DOHH2 (cell line): Measurements from ENCODE around the gene NINJ1.

Source experiments
- CTCF ChIP-seq: fragments of 200-600 bp; sonication (generic); IDR thresholded peaks from one replicate; pipeline ENCODE4 v1.5.1; 2014; ENCODE audit warnings: antibody characterized with exemption, mild to moderate bottlenecking, low read depth, low read length; ENCODE audit not compliant: poor library complexity, severe bottlenecking
- EZH2phosphoT487 ChIP-seq: fragments of 200-600 bp; sonication (generic); IDR thresholded peaks from 2 replicates; pipeline ENCODE4 v1.6.1; 2017; ENCODE audit warnings: borderline replicate concordance, mild to moderate bottlenecking, antibody characterized with exemption, low read length, moderate library complexity, mixed read lengths

DNA sequence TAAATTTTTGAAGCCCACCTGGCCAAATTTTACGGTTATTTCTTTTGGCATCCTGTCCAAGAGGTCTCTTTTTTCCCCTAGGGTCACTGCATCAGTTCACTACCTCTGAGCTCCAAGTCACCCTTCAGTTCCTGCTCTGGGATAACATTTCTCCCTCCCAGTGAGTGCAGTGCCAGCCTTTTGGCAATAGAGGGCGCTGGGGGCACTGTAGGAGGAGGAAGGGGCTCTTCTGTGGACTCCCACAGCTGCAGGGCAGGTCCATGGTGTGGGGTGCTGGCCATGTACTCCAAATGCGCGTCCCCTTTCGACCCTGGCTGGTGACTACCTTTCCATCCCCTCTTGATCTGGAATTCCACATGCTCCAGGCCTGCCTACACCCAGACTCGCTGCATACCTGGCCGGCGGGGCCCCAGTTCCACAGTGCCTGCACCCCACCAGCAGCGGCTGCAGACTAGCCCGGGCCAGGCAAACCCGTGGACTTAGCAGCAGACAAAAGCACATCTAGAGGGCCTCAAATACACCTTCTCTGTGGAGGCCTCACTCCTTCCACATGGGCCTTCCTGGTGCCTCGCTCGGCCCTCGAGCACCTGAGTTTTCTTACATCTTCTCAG lies 20.3 kb upstream of the NINJ1 start:
- no peak for TF ChIP-seq EZH2phosphoT487
- TF ChIP-seq CTCF, result peak; percentile 95
